Activated naive CD8-positive, alpha-beta T cell treated with anti-CD3 and anti-CD28 coated beads, Interleukin-2, amount 50 U/mL, for 24 hours (primary cell): ENCODE data around the gene RYR2.

Experiments
- ATAC-seq: fragments of 150-1000 bp; cut with Tn5 transposase; one replicate; pipeline ENCODE4 v1.10.0; 2021
- DNase-seq: peaks from one replicate; pipeline ENCODE4 v3.0.0; 2021
- H3K27ac Mint-ChIP-seq: one replicate; pipeline ENCODE4 v1.8.0; 2021; ENCODE audit warnings: mild to moderate bottlenecking, mixed read lengths
- H3K27me3 Mint-ChIP-seq: one replicate; pipeline ENCODE4 v1.8.0; 2021; ENCODE audit warnings: mixed read lengths
- H3K36me3 Mint-ChIP-seq: one replicate; pipeline ENCODE4 v1.8.0; 2021; ENCODE audit warnings: low read depth, mixed read lengths
- H3K4me1 Mint-ChIP-seq: one replicate; pipeline ENCODE4 v1.8.0; 2021; ENCODE audit warnings: mixed read lengths
- H3K4me3 Mint-ChIP-seq: one replicate; pipeline ENCODE4 v1.8.0; 2021; ENCODE audit warnings: mild to moderate bottlenecking, moderate library complexity, mixed read lengths
- H3K9me3 Mint-ChIP-seq: one replicate; pipeline ENCODE4 v1.8.0; 2021; ENCODE audit warnings: mixed read lengths

The RYR2 gene

GRCh38 chr1:237204841-237205240, 162.9 kb downstream of the RYR2 start:
- Mint-ChIP-seq H3K9me3 (no peaks in the 10 kb centered on the region), H3K36me3 (no peaks in the 10 kb centered on the region), H3K27ac (no peak overlapping the region), H3K4me3 (no peak overlapping the region), H3K4me1 (no peaks in the 10 kb centered on the region), H3K27me3 (no peaks in the 10 kb centered on the region)
- DNase-seq = no peak
- ATAC-seq = no peak

GRCh38 chr1:237205400-237206064, 163.5 kb downstream of the RYR2 start:
- ATAC-seq (no peak), DNase-seq (no peak)
- H3K27ac Mint-ChIP-seq = no peak overlapping the region
- H3K9me3 Mint-ChIP-seq = no peaks in the 10 kb centered on the region
- H3K4me3 Mint-ChIP-seq = no peak overlapping the region
- H3K4me1 Mint-ChIP-seq = no peaks in the 10 kb centered on the region
- H3K36me3 Mint-ChIP-seq = no peaks in the 10 kb centered on the region
- no peaks in the 10 kb centered on the region for H3K27me3 Mint-ChIP-seq

- no peak for ATAC-seq
- no peak overlapping the region for H3K4me3 Mint-ChIP-seq
- no peaks in the 10 kb centered on the region for H3K27me3 Mint-ChIP-seq
- no peaks in the 10 kb centered on the region for H3K36me3 Mint-ChIP-seq
- no peak for DNase-seq
- no peak overlapping the region for H3K27ac Mint-ChIP-seq
- no peaks in the 10 kb centered on the region for H3K4me1 Mint-ChIP-seq
- H3K9me3 Mint-ChIP-seq = no peaks in the 10 kb centered on the region
These were observed 164.1 kb downstream of the RYR2 start for GRCh38 chr1:237206065-237206414.

- H3K4me3 Mint-ChIP-seq = no peak overlapping the region
- ATAC-seq = no peak
These were observed 169.0 kb downstream of the RYR2 start for GRCh38 chr1:237211031-237211430.

DNA sequence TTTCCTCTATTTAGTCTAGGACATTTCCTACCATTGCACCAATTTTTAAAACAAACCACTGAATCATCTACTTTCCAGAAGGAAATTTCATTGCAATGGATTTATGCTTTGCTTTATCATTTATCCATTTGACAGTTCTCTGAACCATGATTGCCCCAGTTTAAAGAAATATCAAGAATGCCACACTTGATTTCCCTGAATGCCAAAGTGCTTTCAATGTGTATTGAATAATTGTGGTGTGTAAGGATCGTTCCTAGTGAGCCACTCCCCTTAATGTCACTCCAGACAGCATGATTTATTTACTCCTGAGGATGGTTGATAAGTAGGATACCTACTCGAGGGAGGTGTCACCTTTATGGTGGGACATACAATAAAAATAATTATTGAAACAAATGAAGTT, 169.6 kb downstream of the RYR2 start:
- no peaks in the 10 kb centered on the region for H3K9me3 Mint-ChIP-seq
- no peaks in the 10 kb centered on the region for H3K27me3 Mint-ChIP-seq
- H3K27ac Mint-ChIP-seq = no peak overlapping the region
- H3K36me3 Mint-ChIP-seq = no peaks in the 10 kb centered on the region
- ATAC-seq = no peak
- DNase-seq = no peak
- H3K4me1 Mint-ChIP-seq = no peaks in the 10 kb centered on the region
- H3K4me3 Mint-ChIP-seq = no peak overlapping the region

More at GRCh38 chr1:237211031-237211430, 169.0 kb downstream of the RYR2 start:
- H3K36me3 Mint-ChIP-seq = no peaks in the 10 kb centered on the region
- no peaks in the 10 kb centered on the region for H3K27me3 Mint-ChIP-seq
- DNase-seq = no peak
- H3K27ac Mint-ChIP-seq = no peak overlapping the region
- no peaks in the 10 kb centered on the region for H3K4me1 Mint-ChIP-seq
- H3K9me3 Mint-ChIP-seq = no peaks in the 10 kb centered on the region

- Mint-ChIP-seq H3K4me1 (no peaks in the 10 kb centered on the region), H3K36me3 (no peaks in the 10 kb centered on the region), H3K27ac (no peak overlapping the region), H3K4me3 (no peak overlapping the region), H3K9me3 (no peaks in the 10 kb centered on the region), H3K27me3 (peaks cover 3% of the 10 kb centered on the region)
- ATAC-seq = no peak
- no peak for DNase-seq
These were observed 178.0 kb downstream of the RYR2 start for GRCh38 chr1:237219751-237220642.

DNA sequence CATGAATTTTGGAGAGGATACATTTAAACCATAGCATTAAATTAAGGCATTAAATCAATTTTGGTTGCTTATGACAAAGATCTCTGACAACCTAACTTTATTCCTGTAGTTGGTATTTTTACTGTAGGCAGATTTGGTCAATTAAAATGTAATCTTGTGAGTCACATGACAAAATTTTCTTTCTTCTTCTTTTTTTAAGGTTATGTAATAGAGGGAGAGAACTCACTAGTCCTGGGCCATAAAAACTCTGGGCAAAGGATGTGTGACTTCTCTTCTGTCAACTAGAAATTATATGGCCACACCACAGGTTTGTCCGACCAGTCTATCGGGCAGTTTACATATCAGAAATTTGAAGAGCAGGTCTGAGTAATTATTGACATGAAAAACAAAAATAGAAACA, 181.4 kb downstream of the RYR2 start:
- no peak for ATAC-seq
- no peaks in the 10 kb centered on the region for H3K4me1 Mint-ChIP-seq
- no peak overlapping the region for H3K4me3 Mint-ChIP-seq
- DNase-seq = no peak
- no peaks in the 10 kb centered on the region for H3K9me3 Mint-ChIP-seq
- no peak overlapping the region for H3K27ac Mint-ChIP-seq
- peaks cover 6% of the 10 kb centered on the region for H3K27me3 Mint-ChIP-seq
- no peaks in the 10 kb centered on the region for H3K36me3 Mint-ChIP-seq

DNA sequence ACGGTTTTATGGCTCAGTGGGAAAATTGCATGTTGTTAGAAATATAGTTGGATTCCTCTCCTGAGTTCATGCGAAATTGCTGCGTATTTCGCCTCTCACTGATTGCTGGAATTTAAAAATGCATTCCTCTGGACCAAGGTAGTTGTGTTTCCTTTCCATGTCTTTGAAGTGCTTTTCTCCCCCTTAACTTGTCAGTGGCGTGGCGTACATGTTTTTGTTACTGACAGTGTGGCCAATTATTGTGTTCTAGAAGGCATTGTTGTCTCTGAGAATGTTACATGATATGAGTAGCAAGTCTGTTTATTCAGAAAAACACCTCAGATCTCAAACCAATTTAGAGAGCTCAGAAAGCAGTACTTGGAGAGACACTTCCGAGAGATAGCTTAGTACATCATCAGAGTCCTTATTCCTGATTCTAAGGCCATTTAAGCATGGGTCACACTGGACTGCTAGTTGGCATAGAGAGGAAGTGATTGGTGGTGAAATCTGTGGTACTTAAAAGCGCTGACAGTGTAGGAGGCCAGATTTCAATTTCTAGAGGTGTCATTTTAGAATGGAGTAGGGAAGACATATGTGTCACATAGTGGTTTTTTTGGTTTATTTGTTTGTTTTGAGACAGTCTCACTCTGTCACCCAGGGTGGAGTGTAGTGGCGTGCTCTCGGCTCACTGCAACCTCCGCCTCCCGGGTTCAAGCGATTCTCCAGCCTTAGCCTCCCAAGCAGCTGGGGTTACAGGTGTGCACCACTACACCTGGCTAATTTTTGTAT, 184.4 kb downstream of the RYR2 start:
- Mint-ChIP-seq H3K4me3 (no peak overlapping the region), H3K36me3 (no peaks in the 10 kb centered on the region), H3K9me3 (no peaks in the 10 kb centered on the region), H3K27ac (no peak overlapping the region), H3K4me1 (no peaks in the 10 kb centered on the region), H3K27me3 (peaks cover 8% of the 10 kb centered on the region)
- ATAC-seq = no peak
- DNase-seq = no peak

GRCh38 chr1:237227476-237227875, 185.5 kb downstream of the RYR2 start:
- Mint-ChIP-seq H3K27me3 (peaks cover 5% of the 10 kb centered on the region), H3K27ac (no peak overlapping the region), H3K4me3 (no peak overlapping the region), H3K9me3 (no peaks in the 10 kb centered on the region), H3K4me1 (no peaks in the 10 kb centered on the region), H3K36me3 (no peaks in the 10 kb centered on the region)
- no peak for DNase-seq
- ATAC-seq = no peak

GRCh38 chr1:237228421-237228820, 186.4 kb downstream of the RYR2 start:
- no peak for DNase-seq
- Mint-ChIP-seq H3K9me3 (no peaks in the 10 kb centered on the region), H3K27ac (no peak overlapping the region), H3K4me3 (no peak overlapping the region), H3K36me3 (no peaks in the 10 kb centered on the region), H3K4me1 (no peaks in the 10 kb centered on the region), H3K27me3 (peaks cover 5% of the 10 kb centered on the region)
- no peak for ATAC-seq

DNA sequence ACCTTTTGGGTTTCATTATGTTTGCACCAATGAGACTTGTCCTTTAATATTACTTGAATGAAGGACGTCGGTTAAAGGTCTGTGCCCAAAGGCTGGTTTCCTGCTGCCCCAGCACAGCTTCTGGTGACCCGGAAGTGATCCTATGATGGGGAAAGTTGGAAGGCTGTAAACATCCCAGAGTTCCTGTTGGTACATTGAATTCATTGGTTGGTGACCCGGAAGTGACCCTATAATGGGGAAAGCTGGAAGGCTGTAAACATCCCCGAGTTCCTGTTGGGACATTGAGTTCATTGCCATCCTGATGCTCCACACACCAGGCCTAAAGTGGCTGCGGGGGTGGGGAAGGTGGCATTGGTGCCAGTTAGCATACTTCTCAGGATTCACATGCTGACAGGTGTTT, 187.3 kb downstream of the RYR2 start:
- no peaks in the 10 kb centered on the region for H3K9me3 Mint-ChIP-seq
- no peak for DNase-seq
- H3K4me1 Mint-ChIP-seq = no peaks in the 10 kb centered on the region
- H3K4me3 Mint-ChIP-seq = no peak overlapping the region
- ATAC-seq = no peak
- no peaks in the 10 kb centered on the region for H3K36me3 Mint-ChIP-seq
- peaks cover 5% of the 10 kb centered on the region for H3K27me3 Mint-ChIP-seq
- no peak overlapping the region for H3K27ac Mint-ChIP-seq

DNA sequence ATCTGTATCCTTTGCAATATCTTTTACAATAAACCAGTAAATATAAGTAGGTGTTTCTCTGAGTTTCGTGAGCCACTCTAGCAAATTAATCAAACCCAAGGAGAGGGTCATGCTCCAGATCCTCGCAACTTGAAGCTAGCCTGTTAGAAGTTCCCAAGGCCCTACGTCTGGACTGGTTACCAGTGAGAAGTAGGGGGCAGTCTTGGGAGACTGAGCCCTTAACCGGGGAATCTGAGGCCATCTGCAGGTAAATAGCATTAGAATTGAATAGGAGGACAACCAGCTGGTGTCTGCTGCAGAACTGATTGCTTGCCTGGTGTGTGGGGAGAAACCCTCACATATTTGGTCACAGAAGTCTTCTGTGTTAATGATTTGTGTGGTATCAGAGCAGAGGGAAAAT, 190.5 kb downstream of the RYR2 start:
- DNase-seq (no peak), ATAC-seq (no peak)
- Mint-ChIP-seq H3K4me1 (no peaks in the 10 kb centered on the region), H3K4me3 (no peak overlapping the region), H3K36me3 (no peaks in the 10 kb centered on the region), H3K27me3 (peaks cover 5% of the 10 kb centered on the region), H3K9me3 (no peaks in the 10 kb centered on the region), H3K27ac (no peak overlapping the region)

DNA sequence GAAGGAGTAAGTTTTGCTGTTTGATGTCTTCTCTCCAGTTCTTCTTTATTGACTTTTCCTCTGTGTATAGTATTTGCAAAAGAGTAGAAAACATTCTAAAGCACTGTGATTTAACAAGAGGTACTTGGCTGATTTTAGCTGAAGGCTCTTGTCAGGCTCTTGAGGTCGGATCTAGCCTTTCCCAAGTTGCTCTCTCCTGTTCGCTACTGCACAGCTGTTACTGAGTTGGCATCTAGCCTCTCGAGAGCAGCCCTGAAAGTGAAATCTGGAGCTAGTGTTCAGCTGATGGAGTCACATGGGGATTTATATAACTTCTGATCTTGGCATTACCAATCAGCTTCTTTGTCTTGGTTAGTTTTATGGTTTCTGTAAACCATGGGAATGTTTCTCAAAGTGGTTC, 193.1 kb downstream of the RYR2 start:
- Mint-ChIP-seq H3K4me1 (no peaks in the 10 kb centered on the region), H3K9me3 (no peaks in the 10 kb centered on the region), H3K4me3 (no peak overlapping the region), H3K27ac (no peak overlapping the region), H3K36me3 (no peaks in the 10 kb centered on the region), H3K27me3 (peaks cover 2% of the 10 kb centered on the region)
- no peak for DNase-seq
- no peak for ATAC-seq

DNA sequence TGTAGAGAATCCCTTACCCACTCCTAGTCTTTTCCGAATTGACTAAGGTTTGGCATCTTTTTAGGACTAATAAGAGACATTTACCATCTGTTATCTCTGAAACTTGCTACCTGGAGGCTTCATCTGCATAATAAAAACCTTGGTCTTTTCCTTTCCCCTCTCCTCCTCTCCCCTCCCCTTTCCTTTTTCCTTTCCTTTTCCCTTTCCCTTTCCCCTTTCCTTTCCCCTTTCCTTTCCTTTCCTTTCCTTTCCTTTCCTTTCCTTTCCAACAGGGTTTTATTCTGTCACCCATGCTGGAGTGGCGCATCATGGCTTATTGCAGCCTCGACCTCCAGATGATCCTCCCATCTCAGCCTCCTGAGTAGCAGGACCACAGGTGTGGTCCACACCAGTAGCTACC, 195.7 kb downstream of the RYR2 start:
- Mint-ChIP-seq H3K4me3 (no peak overlapping the region), H3K4me1 (no peaks in the 10 kb centered on the region), H3K27ac (no peak overlapping the region), H3K9me3 (no peaks in the 10 kb centered on the region), H3K36me3 (no peaks in the 10 kb centered on the region), H3K27me3 (peaks cover 1% of the 10 kb centered on the region)
- DNase-seq = no peak
- no peak for ATAC-seq

DNA sequence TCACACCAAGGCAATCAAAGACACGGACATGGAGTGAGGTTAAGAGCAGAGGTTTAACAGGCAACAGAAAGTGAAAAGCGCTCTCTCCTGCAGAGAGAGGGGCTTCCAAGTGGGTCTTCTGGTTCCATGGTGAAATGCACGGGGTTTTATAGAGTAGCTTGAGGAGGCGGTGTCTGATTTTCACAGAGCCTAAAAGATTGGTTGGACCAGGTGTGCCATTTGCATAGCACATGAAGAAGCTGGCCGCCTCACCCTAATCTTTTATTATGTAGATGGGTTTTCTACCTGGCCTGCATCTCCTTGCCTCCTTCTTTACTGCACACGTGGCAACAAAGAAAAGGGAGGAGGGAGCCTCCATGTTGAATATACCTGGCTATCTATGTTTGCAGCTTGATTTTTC, 197.3 kb downstream of the RYR2 start:
- Mint-ChIP-seq H3K9me3 (no peaks in the 10 kb centered on the region), H3K4me1 (no peaks in the 10 kb centered on the region), H3K27ac (no peak overlapping the region), H3K36me3 (no peaks in the 10 kb centered on the region), H3K27me3 (peaks cover 1% of the 10 kb centered on the region), H3K4me3 (no peak overlapping the region)
- ATAC-seq (no peak), DNase-seq (no peak)
